ENCODE measurements around the gene IGFL1. TPM values are rescaled to one million over a fixed set of nuclear protein-coding genes. Genes with fewer than 3 reads are reported as not detected.
A peak's percentile ranks its signal among the peaks of the same experiment; 100 is the strongest.
"Not testable (repeated sequence)": the region's sequence is repeated elsewhere in the genome, so short reads cannot be mapped to it uniquely, and the experiment has no call there.

Gene IGFL1
- not detected in 2 replicates for total RNA-seq

DNA sequence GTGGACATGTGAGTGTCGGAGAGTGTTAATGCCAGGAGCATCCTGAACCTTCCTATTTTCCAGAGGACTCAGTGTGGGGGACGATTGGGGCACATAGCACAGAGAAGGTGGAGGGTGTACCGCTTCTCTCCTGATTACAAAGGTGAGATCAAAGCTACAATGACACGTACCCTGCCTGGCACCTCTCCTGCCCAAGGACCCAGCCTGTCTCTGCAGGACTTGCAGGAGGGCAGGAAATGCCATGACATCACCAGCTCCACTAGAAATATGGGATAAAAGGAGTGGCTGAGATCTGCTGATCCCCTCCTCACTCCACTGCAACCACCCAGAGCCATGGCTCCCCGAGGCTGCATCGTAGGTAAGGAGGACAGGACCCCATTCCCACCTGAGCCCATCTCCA, at the start of gene IGFL1:
IGFL1 (plus strand) TSS at position 301 of the 400 bp plus-strand sequence; CDS start at position 334, 33 bp downstream.
- TF ChIP-seq, protein P1, sequence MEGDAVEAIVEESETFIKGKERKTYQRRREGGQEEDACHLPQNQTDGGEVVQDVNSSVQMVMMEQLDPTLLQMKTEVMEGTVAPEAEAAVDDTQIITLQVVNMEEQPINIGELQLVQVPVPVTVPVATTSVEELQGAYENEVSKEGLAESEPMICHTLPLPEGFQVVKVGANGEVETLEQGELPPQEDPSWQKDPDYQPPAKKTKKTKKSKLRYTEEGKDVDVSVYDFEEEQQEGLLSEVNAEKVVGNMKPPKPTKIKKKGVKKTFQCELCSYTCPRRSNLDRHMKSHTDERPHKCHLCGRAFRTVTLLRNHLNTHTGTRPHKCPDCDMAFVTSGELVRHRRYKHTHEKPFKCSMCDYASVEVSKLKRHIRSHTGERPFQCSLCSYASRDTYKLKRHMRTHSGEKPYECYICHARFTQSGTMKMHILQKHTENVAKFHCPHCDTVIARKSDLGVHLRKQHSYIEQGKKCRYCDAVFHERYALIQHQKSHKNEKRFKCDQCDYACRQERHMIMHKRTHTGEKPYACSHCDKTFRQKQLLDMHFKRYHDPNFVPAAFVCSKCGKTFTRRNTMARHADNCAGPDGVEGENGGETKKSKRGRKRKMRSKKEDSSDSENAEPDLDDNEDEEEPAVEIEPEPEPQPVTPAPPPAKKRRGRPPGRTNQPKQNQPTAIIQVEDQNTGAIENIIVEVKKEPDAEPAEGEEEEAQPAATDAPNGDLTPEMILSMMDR (IDR thresholded peaks at IDR 0.05; ENCODE audit: insufficient read depth, low read depth, low read length), result no peak
- no peak within 1 kb of the TSS for H3K4me3 ChIP-seq (ENCODE audit: low read depth, low read length)

DNA sequence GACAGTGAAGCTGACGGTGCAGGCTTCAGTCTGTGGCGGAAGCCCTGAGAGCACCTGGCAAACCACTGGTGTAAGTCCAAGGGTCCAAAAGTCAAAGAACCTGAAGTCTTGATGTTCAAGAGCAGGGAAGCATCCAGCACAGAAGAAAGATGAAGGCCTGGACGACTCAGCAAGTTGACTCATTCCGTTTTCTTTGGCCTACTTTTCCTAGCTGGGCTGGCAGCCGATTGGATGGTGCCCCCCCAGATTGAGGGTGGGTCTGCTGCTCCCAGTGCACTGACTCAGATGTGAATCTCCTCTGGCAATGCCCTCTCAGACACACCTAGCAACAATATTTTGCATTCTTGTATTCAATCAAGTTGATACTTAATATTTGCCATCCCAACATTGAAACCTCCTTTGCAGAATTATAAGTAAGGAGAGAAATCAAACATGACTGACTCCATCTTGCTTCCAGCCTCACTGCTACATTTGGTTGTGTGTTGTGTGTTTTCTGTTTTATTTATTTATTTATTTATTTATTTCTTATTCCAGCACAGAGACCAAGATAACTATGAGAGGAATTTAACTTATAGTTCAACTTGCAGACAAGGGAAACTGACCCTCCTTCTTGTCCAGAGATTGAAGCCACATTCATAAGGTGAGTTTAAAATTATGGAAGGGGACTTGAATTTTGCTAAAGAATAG, 48.7 kb upstream of the IGFL1 start:
- H3K4me3 ChIP-seq (ENCODE audit: low read depth, low read length), result no peak overlapping the region
- TF ChIP-seq, protein P1 (IDR thresholded peaks at IDR 0.05; ENCODE audit: insufficient read depth, low read depth, low read length), result no peak
- DNase-seq (ENCODE audit: low read depth), result no peak

More for the DNA sequence above, at the start of gene IGFL1:
- no peak for DNase-seq (ENCODE audit: low read depth)

DNA sequence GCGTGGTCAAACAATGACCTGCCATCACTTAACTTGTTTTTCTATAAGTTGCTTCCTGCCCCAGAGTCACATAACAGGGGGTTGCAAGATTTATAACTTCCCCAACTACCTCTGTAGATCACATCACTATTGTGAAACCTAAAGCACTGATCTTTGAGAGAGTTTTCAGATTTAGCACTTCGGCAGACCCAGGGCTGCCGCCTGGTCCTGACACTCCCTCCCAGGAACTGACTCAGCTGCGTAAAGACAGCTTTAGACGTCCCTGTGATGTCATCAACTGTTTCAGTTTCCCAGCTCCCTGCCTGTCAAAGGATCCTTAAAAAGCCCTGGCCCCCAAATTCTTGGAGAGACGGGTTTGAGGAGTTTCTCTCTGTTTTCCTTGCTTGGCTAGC, 48.2 kb upstream of the IGFL1 start:
- peak; percentile 37 for DNase-seq (ENCODE audit: low read depth)
- TF ChIP-seq, protein P1 (IDR thresholded peaks at IDR 0.05; ENCODE audit: insufficient read depth, low read depth, low read length), result no peak
- no peak overlapping the region for H3K4me3 ChIP-seq (ENCODE audit: low read depth, low read length)

DNA sequence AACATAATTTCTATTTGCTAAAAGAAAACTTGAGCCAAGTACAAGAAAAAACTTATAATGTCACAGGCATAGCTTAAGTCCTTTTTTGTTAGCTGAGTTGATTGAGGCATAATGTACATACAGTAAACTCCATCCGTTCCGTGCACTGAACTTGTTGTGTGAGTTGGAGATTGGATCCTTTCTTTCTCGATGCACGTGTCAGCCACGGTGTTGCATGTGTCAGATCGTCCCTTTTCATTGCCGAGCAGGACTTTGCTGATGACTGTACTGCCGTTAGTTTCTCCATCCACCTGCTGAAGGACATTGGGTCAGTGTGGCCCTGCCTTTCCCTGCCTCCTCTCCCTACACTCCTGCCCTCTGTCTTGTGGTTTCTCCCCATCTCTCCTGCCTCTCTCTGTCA, 47.1 kb upstream of the IGFL1 start:
- no peak for DNase-seq (ENCODE audit: low read depth)
- H3K4me3 ChIP-seq (ENCODE audit: low read depth, low read length), result no peak overlapping the region
- TF ChIP-seq, protein P1 (IDR thresholded peaks at IDR 0.05; ENCODE audit: insufficient read depth, low read depth, low read length), result no peak

DNA sequence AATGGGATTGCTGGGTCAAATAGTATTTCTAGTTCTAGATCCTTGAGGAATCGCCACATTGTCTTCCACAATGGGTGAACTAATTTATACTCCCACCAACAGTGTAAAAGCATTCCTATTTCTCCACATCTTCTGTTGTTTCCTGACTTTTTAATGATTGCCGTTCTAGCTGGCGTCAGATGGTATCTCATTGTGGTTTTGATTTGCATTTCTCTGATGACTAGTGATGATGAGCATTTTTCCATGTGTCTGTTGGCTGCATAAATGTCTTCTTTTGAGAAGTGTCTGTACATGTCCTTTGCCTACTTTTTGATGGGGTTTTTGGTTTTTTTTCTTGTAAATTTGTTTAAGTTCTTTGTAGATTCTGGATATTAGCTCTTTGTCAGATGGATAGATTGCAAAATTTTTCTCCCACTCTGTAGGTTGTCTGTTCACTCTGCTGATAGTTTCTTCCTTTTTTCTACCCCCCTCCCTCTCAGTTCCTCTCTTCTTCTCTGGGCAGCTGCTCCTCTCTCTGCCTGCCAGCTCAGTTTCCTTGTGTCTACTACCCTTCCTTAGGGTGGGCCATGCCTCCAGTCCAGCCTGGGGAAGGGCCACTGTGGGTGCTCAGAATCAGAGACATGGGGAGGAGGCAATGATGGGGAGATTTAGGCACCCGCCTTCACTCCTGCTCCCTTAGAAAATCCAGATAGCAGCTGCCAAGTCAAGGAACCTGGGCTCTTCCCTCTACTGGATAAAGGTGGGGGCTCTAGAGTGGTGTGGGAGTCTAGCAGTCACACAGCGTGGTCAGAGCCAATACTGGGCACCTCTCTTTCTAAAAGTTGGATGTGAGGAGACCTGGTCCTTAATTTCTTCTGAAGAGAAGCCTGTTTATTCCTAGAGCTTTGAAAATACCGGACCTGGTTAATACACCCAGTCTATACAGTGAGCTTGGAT, 44.5 kb upstream of the IGFL1 start:
- H3K4me3 ChIP-seq (ENCODE audit: low read depth, low read length), result not testable (repeated sequence)
- DNase-seq (ENCODE audit: low read depth), result peak; percentile 43

DNA sequence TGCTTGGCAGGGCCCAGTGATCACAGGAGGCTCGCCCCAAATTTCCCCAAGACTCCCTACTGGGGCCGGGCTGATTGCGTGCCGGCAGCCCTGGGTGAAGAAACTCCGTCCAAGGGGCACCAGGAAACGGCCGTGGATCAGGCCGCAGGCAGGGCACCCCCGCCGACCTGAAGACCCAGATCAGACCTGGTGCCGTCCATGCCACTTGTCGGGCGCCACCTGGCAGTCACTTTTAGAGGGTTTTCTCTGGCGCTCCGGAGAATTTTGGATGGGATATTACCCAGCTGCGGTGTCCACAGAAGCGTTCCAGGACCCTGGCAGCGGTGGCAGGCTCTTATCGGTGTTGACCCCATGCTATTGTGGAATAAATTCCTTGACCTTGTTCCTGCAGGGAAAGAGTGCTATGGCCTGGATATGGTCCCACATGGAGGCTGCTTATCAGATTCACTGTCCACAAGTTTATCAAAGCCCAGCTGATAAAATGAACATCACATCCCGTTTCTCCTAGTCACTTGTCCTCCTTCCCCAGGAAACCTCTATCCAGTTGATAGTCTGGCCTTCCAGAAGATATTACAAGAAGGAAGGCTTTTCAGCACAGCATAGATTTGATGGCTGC, 43.3 kb upstream of the IGFL1 start:
- no peak overlapping the region for H3K4me3 ChIP-seq (ENCODE audit: low read depth, low read length)

More for the DNA sequence above, 43.3 kb upstream of the IGFL1 start:
- TF ChIP-seq, protein P1 (IDR thresholded peaks at IDR 0.05; ENCODE audit: insufficient read depth, low read depth, low read length), result no peak
- no peak for DNase-seq (ENCODE audit: low read depth)

Data from fibroblast of villous mesenchyme (primary cell).